GM19035 (cell line): ENCODE measurements around the gene TTLL10.

Source experiments
- ATAC-seq: cut with Tn5 transposase; IDR thresholded peaks from one replicate; pipeline ENCODE4 v1.9.1; 2021; ENCODE audit not compliant: unreplicated experiment

The TTLL10 gene

GRCh38 chr1:1244192-1244811 is 70.6 kb downstream of the TTLL10 start:
- no peak for ATAC-seq

- ATAC-seq = no peak
These were observed 71.6 kb downstream of the TTLL10 start for GRCh38 chr1:1245178-1245816.

GRCh38 chr1:1245817-1246576 is 72.3 kb downstream of the TTLL10 start:
- ATAC-seq = no peak

GRCh38 chr1:1246577-1247340 is 73.1 kb downstream of the TTLL10 start, which contains the start of gene C1QTNF12:
Gene C1QTNF12, minus strand, starts transcription at chr1:1246722. Its CDS starts 32 bp downstream, at chr1:1246690.
- ATAC-seq = no peak

- ATAC-seq = no peak
These were observed 73.7 kb downstream of the TTLL10 start for GRCh38 chr1:1247341-1247913.
